HCT116 (cell line): ENCODE data around the gene POLR3GL. TPM values are rescaled to one million over a fixed set of nuclear protein-coding genes. Genes with fewer than 3 reads are reported as not detected.

ENCODE experiments used
- ATAC-seq: fragments of 200-7000 bp; cut with Tn5 transposase; 2 replicates; pipeline ENCODE4 v1.9.1; 2020; ENCODE audit warnings: mild to moderate bottlenecking, moderate library complexity
- BruUV-seq: library from RNA; stranded (reverse); fragments of 400-500 nt; replicated peaks from 2 replicates; lab custom pipeline; 2021; lab: Mats Ljungman, UMichigan
- CTCF ChIA-PET: fragments of 300-600 bp; sonication (Branson Sonifier 250); formaldehyde crosslinking; loops from one replicate; lab custom pipeline; 2021; ENCODE audit warnings: antibody characterized with exemption; lab: Charles Lee
- POLR2A ChIA-PET: fragments of 300-600, 350-600 bp; sonication (Branson Sonifier 250); formaldehyde crosslinking; loops from one replicate; lab custom pipeline; 2021; ENCODE audit warnings: antibody characterized with exemption; lab: Charles Lee
- RAD21 ChIA-PET, 2 experiments: fragments of 300-600 bp; sonication (Branson Sonifier 250); formaldehyde crosslinking; loops; one replicate each; lab custom pipeline; 2023; ENCODE audit warnings: low total read pairs in 2 of 2; ENCODE audit not compliant: uncharacterized antibody in 2 of 2, unreplicated experiment in 2 of 2, low non-redundant PET in 1 of 2; lab: Charles Lee
- DNase-seq: peaks from one replicate; pipeline ENCODE4 v3.0.0-alpha.2; 2010; ENCODE audit warnings: low read depth, low spot score
- H2AFZ ChIP-seq: fragments of 200-600 bp; shearing (Covaris generic), sonication (generic); 2 replicates; pipeline ENCODE4 v1.6.1; 2017; ENCODE audit warnings: low read depth, mixed run types, mixed read lengths, antibody characterized with exemption, low read length; ENCODE audit not compliant: poor library complexity, severe bottlenecking
- H3K27ac ChIP-seq: 2 replicates; pipeline ENCODE4 v1.5.1; 2012; ENCODE audit warnings: low read depth, low read length
- H3K27me3 ChIP-seq: fragments of 200-600 bp; sonication (generic); 2 replicates; pipeline ENCODE4 v1.6.1; 2016; ENCODE audit warnings: mixed run types, low read length, mixed read lengths; ENCODE audit not compliant: insufficient read depth
- H3K36me3 ChIP-seq, 2 experiments: fragments of 200-500 bp in 1 of 2; fragments of 200-600 bp in 1 of 2; sonication (Bioruptor generic) in 1 of 2; sonication (generic) in 1 of 2; 2 replicates each; pipeline versions ENCODE4 v1.5.1 to v1.6.1; 2014 to 2016; ENCODE audit warnings: low read length in 2 of 2, inconsistent platforms in 1 of 2, mixed read lengths in 1 of 2, mixed run types in 1 of 2; ENCODE audit not compliant: insufficient read depth in 2 of 2, control insufficient read depth in 1 of 2
- H3K4me1 ChIP-seq, 2 experiments: fragments of 200-600 bp in 1 of 2; sonication (generic) in 1 of 2; 2 replicates each; pipeline versions ENCODE4 v1.5.1 to v1.6.1; 2012 to 2017; ENCODE audit warnings: low read length in 2 of 2, inconsistent platforms in 1 of 2, mild to moderate bottlenecking in 1 of 2, mixed read lengths in 1 of 2, mixed run types in 1 of 2, moderate library complexity in 1 of 2; ENCODE audit not compliant: insufficient read depth in 2 of 2, control insufficient read depth in 1 of 2
- H3K4me2 ChIP-seq: fragments of 200-600 bp; sonication (generic); 2 replicates; pipeline ENCODE4 v1.6.1; 2017; ENCODE audit warnings: mixed run types, low read length, mixed read lengths
- H3K4me3 ChIP-seq, 2 experiments: fragments of 200-600 bp in 1 of 2; sonication (generic) in 1 of 2; replicated peaks in 1 of 2; 2 replicates each; pipeline ENCODE4 v1.5.1; 2011 to 2016; ENCODE audit warnings: low read length in 2 of 2, control low read depth in 1 of 2, low read depth in 1 of 2, mild to moderate bottlenecking in 1 of 2, mixed read lengths in 1 of 2, mixed run types in 1 of 2
- H3K79me2 ChIP-seq: fragments of 200-600 bp; sonication (generic); 2 replicates; pipeline ENCODE4 v1.6.1; 2017; ENCODE audit warnings: mild to moderate bottlenecking, mixed run types, low read length, moderate library complexity, mixed read lengths; ENCODE audit not compliant: insufficient read depth
- H3K9ac ChIP-seq: fragments of 200-600 bp; sonication (generic); 2 replicates; pipeline ENCODE4 v1.6.1; 2016; ENCODE audit warnings: low read length, mixed read lengths
- H3K9me2 ChIP-seq: fragments of 200-600 bp; sonication (generic), shearing (Covaris generic); 2 replicates; pipeline ENCODE4 v1.6.1; 2017; ENCODE audit warnings: mixed run types, mild to moderate bottlenecking, moderate library complexity; ENCODE audit not compliant: insufficient read depth
- H3K9me3 ChIP-seq, 2 experiments: fragments of 200-500 bp in 1 of 2; fragments of 200-600 bp in 1 of 2; sonication (Bioruptor generic) in 1 of 2; sonication (generic) in 1 of 2; 2 replicates each; pipeline ENCODE4 v1.6.1; 2014 to 2017; ENCODE audit warnings: low read length in 2 of 2, mixed read lengths in 2 of 2, inconsistent platforms in 1 of 2, low read depth in 1 of 2, mild to moderate bottlenecking in 1 of 2, mixed run types in 1 of 2, moderate library complexity in 1 of 2; ENCODE audit not compliant: control insufficient read depth in 1 of 2, insufficient read depth in 1 of 2
- H4K20me1 ChIP-seq: fragments of 200-600 bp; sonication (generic), shearing (Covaris generic); 2 replicates; pipeline ENCODE4 v1.6.1; 2017; ENCODE audit warnings: mixed run types, mild to moderate bottlenecking, moderate library complexity; ENCODE audit not compliant: insufficient read depth
- ATF3 ChIP-seq: IDR thresholded peaks from 2 replicates; pipeline ENCODE4 v1.6.1; 2012
- CBX3 ChIP-seq: IDR thresholded peaks from 2 replicates; pipeline ENCODE4 v1.6.1; 2012; ENCODE audit warnings: low read depth
- EGR1 ChIP-seq: IDR thresholded peaks from 2 replicates; pipeline ENCODE4 v1.6.1; 2012; ENCODE audit warnings: low read depth
- EZH2phosphoT487 ChIP-seq: fragments of 200-600 bp; IDR thresholded peaks from 2 replicates; pipeline ENCODE4 v1.6.1; 2018; ENCODE audit warnings: antibody characterized with exemption, borderline replicate concordance
- FOSL1 ChIP-seq: IDR thresholded peaks from 2 replicates; pipeline ENCODE4 v1.6.1; 2012; ENCODE audit warnings: low read depth
- JUND ChIP-seq: IDR thresholded peaks from 2 replicates; pipeline ENCODE4 v1.6.1; 2012
- POLR2AphosphoS5 ChIP-seq: IDR thresholded peaks from 2 replicates; pipeline ENCODE4 v1.6.1; 2011; ENCODE audit warnings: mild to moderate bottlenecking, low read depth, low read length, moderate library complexity
- SP1 ChIP-seq: IDR thresholded peaks from 2 replicates; pipeline ENCODE4 v1.6.1; 2012; ENCODE audit warnings: low read depth
- ZFX ChIP-seq: fragments of 450-650 bp; IDR thresholded peaks from 2 replicates; pipeline ENCODE4 v1.6.1; 2017
- ZNF274 ChIP-seq: fragments of 200-500 bp; sonication (Bioruptor generic); IDR thresholded peaks from 2 replicates; pipeline ENCODE4 v1.6.1; 2014; ENCODE audit warnings: mild to moderate bottlenecking, low read depth, low read length, inconsistent platforms
- intact Hi-C: fragments of 100-400 bp; cut with micrococcal nuclease; formaldehyde crosslinking; loops from 2 replicates; pipeline ENCODE4 v1.10.0; 2022
- total RNA-seq: library from RNA; stranded (reverse); gene quantifications from one replicate; pipeline ENCODE4 v1.2.1, GENCODE V29; 2021; ENCODE audit not compliant: unreplicated experiment

The POLR3GL gene
- total RNA-seq, 1 experiment from 2014 or later, result 17.9 TPM

GRCh38 chr1:146019231-146020057, 55.0 kb downstream of the POLR3GL start:
- no peak overlapping the region for H2AFZ ChIP-seq
- no TSS peak for BruUV-seq
- H3K9ac ChIP-seq, result no peak overlapping the region
- H3K9me2 ChIP-seq, result no peaks in the 10 kb centered on the region
- no peaks in the 10 kb centered on the region for H3K4me1 ChIP-seq
- intact Hi-C loops, result no loop called here
- DNase-seq (no peak), ATAC-seq (no peak)
- H3K4me3 ChIP-seq, result no peak overlapping the region
- ChIA-PET POLR2A (no interaction called here), RAD21 (no interaction called here), CTCF (interaction anchor here (1.2 kb wide), 1 partner anchor 13 kb away, joined by 4 read pairs; no protein-coding TSS in a partner anchor)
- H3K36me3 ChIP-seq, result no peaks in the 10 kb centered on the region
- no peaks in the 10 kb centered on the region for H3K79me2 ChIP-seq
- no peak for TF ChIP-seq ATF3
- TF ChIP-seq ZFX, result no peak
- no peak for TF ChIP-seq FOSL1
- no peak for TF ChIP-seq EGR1
- TF ChIP-seq POLR2AphosphoS5, result no peak
- TF ChIP-seq CBX3, result no peak
- no peak for TF ChIP-seq SP1
- TF ChIP-seq EZH2phosphoT487, result no peak
- no peak for TF ChIP-seq JUND
- no peak for TF ChIP-seq ZNF274
- H3K27me3 ChIP-seq, result no peaks in the 10 kb centered on the region
- H3K27ac ChIP-seq, result no peak overlapping the region
- H3K4me2 ChIP-seq, result no peak overlapping the region
- no peaks in the 10 kb centered on the region for H4K20me1 ChIP-seq
- H3K9me3 ChIP-seq, result no peaks in the 10 kb centered on the region
